SK-N-SH (cell line): ENCODE results near the gene C9orf57. TPM values are rescaled to one million over a fixed set of nuclear protein-coding genes. Genes with fewer than 3 reads are reported as not detected.

ENCODE experiments used
- CTCF ChIA-PET: fragments of 300-600, 350-600 bp; formaldehyde crosslinking; extraction: SDS; loops from one replicate; lab custom pipeline; 2021; lab: Yijun Ruan, JAX
- POLR2A ChIA-PET: fragments of 350-600 bp; sonication (Branson Sonifier 250); formaldehyde crosslinking; extraction: SDS; loops from one replicate; lab custom pipeline; 2020; ENCODE audit warnings: antibody characterized with exemption, inconsistent platforms; lab: Yijun Ruan, JAX
- DNase-seq: peaks from one replicate; pipeline ENCODE4 v3.0.0; 2012
- H2AFZ ChIP-seq: fragments of 200-600 bp; sonication (generic); 2 replicates; pipeline ENCODE4 v1.8.1; 2016; ENCODE audit warnings: antibody characterized with exemption, mild to moderate bottlenecking, low read depth
- H3F3A ChIP-seq: fragments of 200-600 bp; sonication (generic); replicated peaks from 2 replicates; pipeline ENCODE3; 2016; ENCODE audit warnings: antibody characterized with exemption, mild to moderate bottlenecking; ENCODE audit not compliant: insufficient read depth
- H3K27ac ChIP-seq, 2 experiments: fragments of 200-500 bp in 1 of 2; fragments of 200-600 bp in 1 of 2; sonication (Bioruptor generic) in 1 of 2; sonication (generic), shearing (Covaris generic) in 1 of 2; 2 replicates each; pipeline versions ENCODE4 v1.5.1 to v1.6.1; 2014 to 2016; ENCODE audit warnings: low read depth in 2 of 2, inconsistent platforms in 1 of 2, low read length in 1 of 2, mild to moderate bottlenecking in 1 of 2, mixed read lengths in 1 of 2
- H3K27me3 ChIP-seq: fragments of 200-600 bp; sonication (generic), shearing (Covaris generic); 2 replicates; pipeline ENCODE4 v1.6.1; 2016; ENCODE audit warnings: mixed run types; ENCODE audit not compliant: insufficient read depth
- H3K36me3 ChIP-seq, 2 experiments: fragments of 200-500 bp in 1 of 2; fragments of 200-600 bp in 1 of 2; sonication (Bioruptor generic) in 1 of 2; sonication (generic) in 1 of 2; replicated peaks in 1 of 2; 2 replicates each; pipeline versions ENCODE3 to v1.5.1; 2014 to 2016; ENCODE audit warnings: low read length in 1 of 2, mild to moderate bottlenecking in 1 of 2; ENCODE audit not compliant: insufficient read depth in 2 of 2, control insufficient read depth in 1 of 2
- H3K4me1 ChIP-seq, 2 experiments: fragments of 200-500 bp in 1 of 2; fragments of 200-600 bp in 1 of 2; sonication (Bioruptor generic) in 1 of 2; sonication (generic), shearing (Covaris generic) in 1 of 2; 2 replicates each; pipeline versions ENCODE4 v1.5.1 to v1.6.1; 2014 to 2016; ENCODE audit warnings: low read depth in 1 of 2, low read length in 1 of 2, mixed run types in 1 of 2; ENCODE audit not compliant: insufficient read depth in 2 of 2, control insufficient read depth in 1 of 2
- H3K4me2 ChIP-seq: fragments of 200-600 bp; sonication (generic), shearing (Covaris generic); 2 replicates; pipeline ENCODE4 v1.6.1; 2017; ENCODE audit warnings: mixed run types
- H3K4me3 ChIP-seq, 2 experiments: fragments of 200-500 bp in 1 of 2; fragments of 200-600 bp in 1 of 2; sonication (Bioruptor generic) in 1 of 2; sonication (generic), shearing (Covaris generic) in 1 of 2; 2 replicates each; pipeline versions ENCODE4 v1.5.1 to v1.8.1; 2014 to 2016; ENCODE audit warnings: low read depth in 2 of 2, inconsistent platforms in 1 of 2, low read length in 1 of 2, mild to moderate bottlenecking in 1 of 2, mixed read lengths in 1 of 2, moderate library complexity in 1 of 2
- H3K79me2 ChIP-seq: fragments of 200-600 bp; sonication (generic); 2 replicates; pipeline ENCODE4 v1.8.1; 2017; ENCODE audit warnings: mild to moderate bottlenecking; ENCODE audit not compliant: insufficient read depth
- H3K9ac ChIP-seq: fragments of 200-600 bp; sonication (generic); 2 replicates; pipeline ENCODE4 v1.6.1; 2017; ENCODE audit warnings: mixed run types
- H3K9me2 ChIP-seq: fragments of 200-600 bp; sonication (generic); 2 replicates; pipeline ENCODE4 v1.6.1; 2017; ENCODE audit warnings: mixed run types
- H3K9me3 ChIP-seq: fragments of 200-600 bp; sonication (generic); 2 replicates; pipeline ENCODE4 v1.6.1; 2017; ENCODE audit warnings: mixed run types, mild to moderate bottlenecking, moderate library complexity
- H4K20me1 ChIP-seq: fragments of 200-600 bp; sonication (generic); 2 replicates; pipeline ENCODE4 v1.6.1; 2017; ENCODE audit warnings: mild to moderate bottlenecking, mixed run types; ENCODE audit not compliant: insufficient read depth
- CHD2 ChIP-seq: fragments of 150-350 bp; IDR thresholded peaks from 2 replicates; pipeline ENCODE4 v1.6.1; 2018; ENCODE audit warnings: low read length; ENCODE audit not compliant: partially characterized antibody
- EZH2phosphoT487 ChIP-seq: fragments of 200-600 bp; sonication (generic); IDR thresholded peaks from 2 replicates; pipeline ENCODE4 v1.6.1; 2017; ENCODE audit warnings: low read depth, mixed run types, mild to moderate bottlenecking, antibody characterized with exemption, moderate library complexity, borderline replicate concordance
- FOSL2 ChIP-seq: IDR thresholded peaks from 2 replicates; pipeline ENCODE4 v1.4.0; 2012; ENCODE audit warnings: low read depth, mild to moderate bottlenecking, moderate library complexity, borderline replicate concordance
- FOXJ3 ChIP-seq: sonication (generic); formaldehyde crosslinking; IDR thresholded peaks from 2 replicates; pipeline ENCODE4 v1.5.1; 2020; ENCODE audit warnings: mild to moderate bottlenecking, missing genetic modification reagents
- GABPA ChIP-seq: IDR thresholded peaks from 2 replicates; pipeline ENCODE4 v1.4.0; 2012; ENCODE audit warnings: low read depth, mild to moderate bottlenecking
- GATA2 ChIP-seq: sonication (generic); formaldehyde crosslinking; IDR thresholded peaks from 2 replicates; pipeline ENCODE4 v1.5.0; 2020; ENCODE audit warnings: mild to moderate bottlenecking, missing genetic modification reagents
- POLR2AphosphoS5 ChIP-seq: IDR thresholded peaks from 2 replicates; pipeline ENCODE4 v1.6.1; 2012; ENCODE audit warnings: low read depth, low read length
- RAD21 ChIP-seq: IDR thresholded peaks from 2 replicates; pipeline ENCODE4 v1.6.1; 2012; ENCODE audit warnings: mild to moderate bottlenecking, low read length
- RCOR1 ChIP-seq: fragments of 150-350 bp; IDR thresholded peaks from 2 replicates; pipeline ENCODE4 v1.6.1; 2017; ENCODE audit warnings: antibody characterized with exemption, low read length
- REST ChIP-seq: IDR thresholded peaks from 2 replicates; pipeline ENCODE4 v1.6.1; 2012; ENCODE audit warnings: mild to moderate bottlenecking, low read depth, low read length, moderate library complexity
- SIN3A ChIP-seq: IDR thresholded peaks from 2 replicates; pipeline ENCODE4 v1.6.1; 2012; ENCODE audit warnings: low read depth, mild to moderate bottlenecking, low read length, moderate library complexity, borderline replicate concordance
- TAF1 ChIP-seq: IDR thresholded peaks from 2 replicates; pipeline ENCODE4 v1.6.1; 2012; ENCODE audit warnings: low read depth, mild to moderate bottlenecking, low read length, moderate library complexity, borderline replicate concordance
- TCF12 ChIP-seq: IDR thresholded peaks from 2 replicates; pipeline ENCODE4 v1.4.0; 2012
- WGBS: methylation state at CpG from one replicate; pipeline ENCODE4 v1.1.6; 2017; ENCODE audit warnings: low lambda C conversion rate; 5-methylcytosine and 5-hydroxymethylcytosine counted together
- polyA plus RNA-seq, 3 experiments: library from polyadenylated mRNA; depleted of rRNA; stranded (reverse); fragments of >200 nt; gene quantifications; 2 replicates each; pipeline ENCODE4 v1.2.3, GENCODE V29; 2012
- TF ChIP-seq, protein P1 (sequence below): fragments of 150-350 bp; IDR thresholded peaks from 2 replicates; pipeline ENCODE4 v1.6.1; 2017; ENCODE audit warnings: antibody characterized with exemption, low read length, low read depth, borderline replicate concordance
- TF ChIP-seq, protein P2 (sequence below): IDR thresholded peaks from 2 replicates; pipeline ENCODE4 v1.4.0; 2012; ENCODE audit warnings: low read depth, borderline replicate concordance
- TF ChIP-seq, protein P3 (sequence below): fragments of 150-350 bp; IDR thresholded peaks from 2 replicates; pipeline ENCODE4 v1.6.1; 2016; ENCODE audit warnings: mild to moderate bottlenecking, low read depth, low read length
- TF ChIP-seq, protein P4 (sequence below): IDR thresholded peaks from 2 replicates; pipeline ENCODE4 v1.4.0; 2012; ENCODE audit warnings: low read depth, borderline replicate concordance
- TF ChIP-seq, protein P5 (sequence below): IDR thresholded peaks from 2 replicates; pipeline ENCODE4 v1.4.0; 2012; ENCODE audit warnings: low read depth

The C9orf57 gene
- polyA plus RNA-seq, 1 of the 3 experiments (the other 2 are of a cell fraction), result not detected

DNA sequence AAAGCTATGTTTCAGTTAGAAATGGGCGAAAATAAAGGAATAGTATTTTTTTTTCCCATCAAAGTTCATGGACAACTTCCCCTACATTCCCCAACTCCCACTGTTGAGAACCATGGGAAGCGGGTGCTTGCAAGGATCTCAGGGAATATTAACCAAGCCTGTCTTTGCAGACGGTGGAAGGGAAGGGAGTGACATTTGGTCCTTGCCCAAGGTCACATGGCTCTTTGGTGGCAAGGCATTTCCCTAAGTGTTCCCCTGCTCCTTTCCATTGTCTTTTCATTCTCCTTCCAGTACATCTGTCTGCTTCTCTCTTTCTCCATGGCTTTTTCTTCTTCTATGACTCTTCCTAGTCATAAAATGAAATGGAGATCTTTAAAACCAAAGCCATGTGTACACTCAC is 19.0 kb downstream of the C9orf57 start:
- Histone ChIP-seq H3K27me3 (peaks cover 14% of the 10 kb centered on the region), H3K79me2 (no peaks in the 10 kb centered on the region), H3K4me1 (no peaks in the 10 kb centered on the region; a peak in 1 of 4 replicates), H3K9me3 (no peaks in the 10 kb centered on the region), H3F3A (no peaks in the 10 kb centered on the region), H3K4me3 (no peak overlapping the region), H3K36me3 (no peaks in the 10 kb centered on the region), H3K4me2 (no peak overlapping the region), H3K9ac (no peak overlapping the region), H2AFZ (no peak overlapping the region), H4K20me1 (no peaks in the 10 kb centered on the region), H3K9me2 (no peaks in the 10 kb centered on the region), H3K27ac (no peak overlapping the region)
- WGBS, result 44% methylated on average over 3 of the region's 3 CpGs
- ChIA-PET POLR2A (no interaction called here), CTCF (interaction anchor here (0.7 to 5.7 kb wide), 2 partner anchors 168 to 233 kb away, joined by 3 to 159 read pairs; no protein-coding TSS in a partner anchor)
- TF ChIP-seq GABPA (no peak), GATA2 (no peak), RCOR1 (no peak), TAF1 (no peak), POLR2AphosphoS5 (no peak)
- TF ChIP-seq, protein P1, sequence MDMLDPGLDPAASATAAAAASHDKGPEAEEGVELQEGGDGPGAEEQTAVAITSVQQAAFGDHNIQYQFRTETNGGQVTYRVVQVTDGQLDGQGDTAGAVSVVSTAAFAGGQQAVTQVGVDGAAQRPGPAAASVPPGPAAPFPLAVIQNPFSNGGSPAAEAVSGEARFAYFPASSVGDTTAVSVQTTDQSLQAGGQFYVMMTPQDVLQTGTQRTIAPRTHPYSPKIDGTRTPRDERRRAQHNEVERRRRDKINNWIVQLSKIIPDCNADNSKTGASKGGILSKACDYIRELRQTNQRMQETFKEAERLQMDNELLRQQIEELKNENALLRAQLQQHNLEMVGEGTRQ, result no peak
- DNase-seq, result no peak

DNA sequence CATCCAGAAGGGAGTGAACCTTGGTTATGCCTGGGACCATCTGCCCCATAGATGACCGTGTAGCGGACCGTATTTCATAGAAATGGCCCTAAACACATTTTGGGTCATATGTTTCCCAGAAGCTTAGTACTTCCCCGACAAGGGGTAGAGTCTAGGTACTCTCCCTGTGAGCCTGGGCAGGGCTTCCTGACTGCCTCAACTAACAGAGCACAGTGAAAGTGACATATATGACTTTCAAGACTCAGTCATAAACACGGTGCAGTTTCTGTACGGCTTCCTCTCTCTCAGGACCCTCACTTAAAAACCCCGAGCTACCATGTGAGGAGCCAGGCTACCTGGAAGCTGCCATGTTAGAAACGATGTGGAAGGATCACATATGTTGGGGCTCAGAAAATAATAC is 20.9 kb downstream of the C9orf57 start:
- H3K36me3 ChIP-seq, result no peaks in the 10 kb centered on the region
- no peaks in the 10 kb centered on the region for H4K20me1 ChIP-seq
- no peak overlapping the region for H3K27ac ChIP-seq
- no peaks in the 10 kb centered on the region for H3K9me2 ChIP-seq
- no peak for DNase-seq
- H3F3A ChIP-seq, result no peaks in the 10 kb centered on the region
- ChIA-PET CTCF (interaction anchor here (0.6 to 5.7 kb wide), 39 partner anchors 9 to 882 kb away, joined by 3 to 159 read pairs (median 4); no protein-coding TSS in a partner anchor), POLR2A (interaction anchor here (0.5 kb wide), 1 partner anchor 19 kb away, joined by 3 read pairs; no protein-coding TSS in a partner anchor)
- 27% methylated on average over 6 of the region's 8 CpGs for WGBS
- no peaks in the 10 kb centered on the region for H3K79me2 ChIP-seq
- TF ChIP-seq TCF12, result no peak
- TF ChIP-seq EZH2phosphoT487, result no peak
- TF ChIP-seq FOXJ3 (CRISPR knock-in tag), result no peak
- TF ChIP-seq, protein P2, sequence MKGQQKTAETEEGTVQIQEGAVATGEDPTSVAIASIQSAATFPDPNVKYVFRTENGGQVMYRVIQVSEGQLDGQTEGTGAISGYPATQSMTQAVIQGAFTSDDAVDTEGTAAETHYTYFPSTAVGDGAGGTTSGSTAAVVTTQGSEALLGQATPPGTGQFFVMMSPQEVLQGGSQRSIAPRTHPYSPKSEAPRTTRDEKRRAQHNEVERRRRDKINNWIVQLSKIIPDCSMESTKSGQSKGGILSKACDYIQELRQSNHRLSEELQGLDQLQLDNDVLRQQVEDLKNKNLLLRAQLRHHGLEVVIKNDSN, result no peak
- TF ChIP-seq, protein P3, sequence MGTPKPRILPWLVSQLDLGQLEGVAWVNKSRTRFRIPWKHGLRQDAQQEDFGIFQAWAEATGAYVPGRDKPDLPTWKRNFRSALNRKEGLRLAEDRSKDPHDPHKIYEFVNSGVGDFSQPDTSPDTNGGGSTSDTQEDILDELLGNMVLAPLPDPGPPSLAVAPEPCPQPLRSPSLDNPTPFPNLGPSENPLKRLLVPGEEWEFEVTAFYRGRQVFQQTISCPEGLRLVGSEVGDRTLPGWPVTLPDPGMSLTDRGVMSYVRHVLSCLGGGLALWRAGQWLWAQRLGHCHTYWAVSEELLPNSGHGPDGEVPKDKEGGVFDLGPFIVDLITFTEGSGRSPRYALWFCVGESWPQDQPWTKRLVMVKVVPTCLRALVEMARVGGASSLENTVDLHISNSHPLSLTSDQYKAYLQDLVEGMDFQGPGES, result no peak
- no peak for TF ChIP-seq REST
- no peak for TF ChIP-seq FOSL2
- TF ChIP-seq, protein P4, sequence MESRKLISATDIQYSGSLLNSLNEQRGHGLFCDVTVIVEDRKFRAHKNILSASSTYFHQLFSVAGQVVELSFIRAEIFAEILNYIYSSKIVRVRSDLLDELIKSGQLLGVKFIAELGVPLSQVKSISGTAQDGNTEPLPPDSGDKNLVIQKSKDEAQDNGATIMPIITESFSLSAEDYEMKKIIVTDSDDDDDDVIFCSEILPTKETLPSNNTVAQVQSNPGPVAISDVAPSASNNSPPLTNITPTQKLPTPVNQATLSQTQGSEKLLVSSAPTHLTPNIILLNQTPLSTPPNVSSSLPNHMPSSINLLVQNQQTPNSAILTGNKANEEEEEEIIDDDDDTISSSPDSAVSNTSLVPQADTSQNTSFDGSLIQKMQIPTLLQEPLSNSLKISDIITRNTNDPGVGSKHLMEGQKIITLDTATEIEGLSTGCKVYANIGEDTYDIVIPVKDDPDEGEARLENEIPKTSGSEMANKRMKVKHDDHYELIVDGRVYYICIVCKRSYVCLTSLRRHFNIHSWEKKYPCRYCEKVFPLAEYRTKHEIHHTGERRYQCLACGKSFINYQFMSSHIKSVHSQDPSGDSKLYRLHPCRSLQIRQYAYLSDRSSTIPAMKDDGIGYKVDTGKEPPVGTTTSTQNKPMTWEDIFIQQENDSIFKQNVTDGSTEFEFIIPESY, result no peak
- TF ChIP-seq SIN3A, result no peak
- TF ChIP-seq RAD21, result no peak
- no peak for TF ChIP-seq POLR2AphosphoS5
- TF ChIP-seq, protein P5, sequence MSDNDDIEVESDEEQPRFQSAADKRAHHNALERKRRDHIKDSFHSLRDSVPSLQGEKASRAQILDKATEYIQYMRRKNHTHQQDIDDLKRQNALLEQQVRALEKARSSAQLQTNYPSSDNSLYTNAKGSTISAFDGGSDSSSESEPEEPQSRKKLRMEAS, result no peak
- no peak for TF ChIP-seq CHD2
- peaks cover 15% of the 10 kb centered on the region for H3K27me3 ChIP-seq
- H3K9ac ChIP-seq, result no peak overlapping the region
- H3K9me3 ChIP-seq, result no peaks in the 10 kb centered on the region
- H3K4me3 ChIP-seq, result no peak overlapping the region
- no peak overlapping the region for H2AFZ ChIP-seq
- no peaks in the 10 kb centered on the region; a peak in 1 of 4 replicates for H3K4me1 ChIP-seq
- H3K4me2 ChIP-seq, result no peak overlapping the region
